Measurements from ENCODE around the gene GPR27.

DNA sequence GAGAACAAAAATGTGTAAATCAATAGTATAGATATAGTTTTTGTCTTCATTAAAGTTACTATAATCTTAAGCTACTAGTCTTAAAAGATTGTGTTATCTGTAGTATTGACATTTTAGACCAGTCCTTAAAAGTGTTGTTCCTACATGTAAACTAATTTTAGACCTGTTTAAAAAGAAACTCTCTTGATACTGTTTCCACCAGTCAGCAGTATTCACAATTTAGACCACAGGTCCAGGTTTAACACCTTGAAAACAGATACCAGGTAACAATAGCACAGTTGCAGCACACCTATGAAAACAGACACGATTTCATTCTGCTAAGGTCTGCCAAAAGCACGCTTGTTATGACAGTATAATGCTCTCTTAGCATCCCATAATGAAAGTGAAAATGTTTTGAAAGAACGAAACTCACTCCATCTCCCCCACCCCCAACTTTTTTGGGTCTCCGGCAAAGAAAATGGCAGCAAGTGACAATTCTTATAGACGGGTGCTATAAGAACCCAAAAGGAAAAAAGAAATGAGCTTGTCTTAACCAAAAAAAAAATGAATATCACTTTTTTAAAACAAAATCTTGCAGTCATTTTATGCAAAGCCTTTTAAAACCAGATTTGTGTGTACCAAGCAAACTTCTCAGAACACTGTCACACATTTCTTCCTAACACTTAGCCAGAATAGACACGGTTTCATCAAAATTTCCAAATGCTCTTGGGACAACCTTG is 30.0 kb upstream of the GPR27 start:
- TF ChIP-seq HOXA7 (CRISPR knock-in tag; IDR thresholded peaks at IDR 0.05; ENCODE audit: borderline replicate concordance) = no peak
- TF ChIP-seq ZNF121 (tag by site-specific recombination; IDR thresholded peaks at IDR 0.05) = no peak
- TF ChIP-seq, protein P1, sequence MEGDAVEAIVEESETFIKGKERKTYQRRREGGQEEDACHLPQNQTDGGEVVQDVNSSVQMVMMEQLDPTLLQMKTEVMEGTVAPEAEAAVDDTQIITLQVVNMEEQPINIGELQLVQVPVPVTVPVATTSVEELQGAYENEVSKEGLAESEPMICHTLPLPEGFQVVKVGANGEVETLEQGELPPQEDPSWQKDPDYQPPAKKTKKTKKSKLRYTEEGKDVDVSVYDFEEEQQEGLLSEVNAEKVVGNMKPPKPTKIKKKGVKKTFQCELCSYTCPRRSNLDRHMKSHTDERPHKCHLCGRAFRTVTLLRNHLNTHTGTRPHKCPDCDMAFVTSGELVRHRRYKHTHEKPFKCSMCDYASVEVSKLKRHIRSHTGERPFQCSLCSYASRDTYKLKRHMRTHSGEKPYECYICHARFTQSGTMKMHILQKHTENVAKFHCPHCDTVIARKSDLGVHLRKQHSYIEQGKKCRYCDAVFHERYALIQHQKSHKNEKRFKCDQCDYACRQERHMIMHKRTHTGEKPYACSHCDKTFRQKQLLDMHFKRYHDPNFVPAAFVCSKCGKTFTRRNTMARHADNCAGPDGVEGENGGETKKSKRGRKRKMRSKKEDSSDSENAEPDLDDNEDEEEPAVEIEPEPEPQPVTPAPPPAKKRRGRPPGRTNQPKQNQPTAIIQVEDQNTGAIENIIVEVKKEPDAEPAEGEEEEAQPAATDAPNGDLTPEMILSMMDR (tag by site-specific recombination; IDR thresholded peaks at IDR 0.05) = no peak
- TF ChIP-seq ZNF423 (tag by site-specific recombination; IDR thresholded peaks at IDR 0.05) = no peak
- TF ChIP-seq ZNF274 (IDR thresholded peaks at IDR 0.05; ENCODE audit: low read length) = no peak
- no peak for TF ChIP-seq ZNF274 (tag by site-specific recombination; IDR thresholded peaks at IDR 0.05; ENCODE audit: borderline replicate concordance)
- TF ChIP-seq ZNF707 (tag by site-specific recombination; IDR thresholded peaks at IDR 0.05) = no peak
- TF ChIP-seq ZNF510 (tag by site-specific recombination; IDR thresholded peaks at IDR 0.05; ENCODE audit: insufficient replicate concordance) = no peak
- TF ChIP-seq KLF16 (tag by site-specific recombination; IDR thresholded peaks at IDR 0.05) = no peak
- TF ChIP-seq FEZF1 (tag by site-specific recombination; IDR thresholded peaks at IDR 0.05) = no peak
- TF ChIP-seq, protein P2, sequence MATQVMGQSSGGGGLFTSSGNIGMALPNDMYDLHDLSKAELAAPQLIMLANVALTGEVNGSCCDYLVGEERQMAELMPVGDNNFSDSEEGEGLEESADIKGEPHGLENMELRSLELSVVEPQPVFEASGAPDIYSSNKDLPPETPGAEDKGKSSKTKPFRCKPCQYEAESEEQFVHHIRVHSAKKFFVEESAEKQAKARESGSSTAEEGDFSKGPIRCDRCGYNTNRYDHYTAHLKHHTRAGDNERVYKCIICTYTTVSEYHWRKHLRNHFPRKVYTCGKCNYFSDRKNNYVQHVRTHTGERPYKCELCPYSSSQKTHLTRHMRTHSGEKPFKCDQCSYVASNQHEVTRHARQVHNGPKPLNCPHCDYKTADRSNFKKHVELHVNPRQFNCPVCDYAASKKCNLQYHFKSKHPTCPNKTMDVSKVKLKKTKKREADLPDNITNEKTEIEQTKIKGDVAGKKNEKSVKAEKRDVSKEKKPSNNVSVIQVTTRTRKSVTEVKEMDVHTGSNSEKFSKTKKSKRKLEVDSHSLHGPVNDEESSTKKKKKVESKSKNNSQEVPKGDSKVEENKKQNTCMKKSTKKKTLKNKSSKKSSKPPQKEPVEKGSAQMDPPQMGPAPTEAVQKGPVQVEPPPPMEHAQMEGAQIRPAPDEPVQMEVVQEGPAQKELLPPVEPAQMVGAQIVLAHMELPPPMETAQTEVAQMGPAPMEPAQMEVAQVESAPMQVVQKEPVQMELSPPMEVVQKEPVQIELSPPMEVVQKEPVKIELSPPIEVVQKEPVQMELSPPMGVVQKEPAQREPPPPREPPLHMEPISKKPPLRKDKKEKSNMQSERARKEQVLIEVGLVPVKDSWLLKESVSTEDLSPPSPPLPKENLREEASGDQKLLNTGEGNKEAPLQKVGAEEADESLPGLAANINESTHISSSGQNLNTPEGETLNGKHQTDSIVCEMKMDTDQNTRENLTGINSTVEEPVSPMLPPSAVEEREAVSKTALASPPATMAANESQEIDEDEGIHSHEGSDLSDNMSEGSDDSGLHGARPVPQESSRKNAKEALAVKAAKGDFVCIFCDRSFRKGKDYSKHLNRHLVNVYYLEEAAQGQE (tag by site-specific recombination; IDR thresholded peaks at IDR 0.05) = no peak
- no peak for TF ChIP-seq ZNF600 (tag by site-specific recombination; IDR thresholded peaks at IDR 0.05)
- no peak for TF ChIP-seq ZNF473 (tag by site-specific recombination; IDR thresholded peaks at IDR 0.05)

Measured in HEK293 (cell line).